Upper lobe of right lung (tissue), 1 donor: ENCODE results near the gene MACO1. TPM values are rescaled to one million over a fixed set of nuclear protein-coding genes. Genes with fewer than 3 reads are reported as not detected.
A peak's percentile ranks its signal among the peaks of the same experiment; 100 is the strongest.

Experiments
- ATAC-seq: fragments of 200-7000 bp; cut with Tn5 transposase; one replicate; pipeline ENCODE4 v1.9.1; 2020; ENCODE audit warnings: mild to moderate bottlenecking, moderate library complexity
- DNase-seq: peaks from one replicate; pipeline ENCODE4 v3.0.0-alpha.2; 2020
- H3K27ac ChIP-seq: fragments of 200-600 bp; one replicate; pipeline ENCODE4 v1.8.0; 2022
- H3K27me3 ChIP-seq: fragments of 200-600 bp; one replicate; pipeline ENCODE4 v1.8.0; 2022; ENCODE audit warnings: mild to moderate bottlenecking
- H3K36me3 ChIP-seq: fragments of 200-600 bp; one replicate; pipeline ENCODE4 v1.8.0; 2022
- H3K4me1 ChIP-seq: fragments of 200-600 bp; one replicate; pipeline ENCODE4 v1.8.0; 2022
- H3K4me3 ChIP-seq: fragments of 200-600 bp; one replicate; pipeline ENCODE4 v1.8.0; 2022; ENCODE audit warnings: mild to moderate bottlenecking
- H3K9me3 ChIP-seq: fragments of 200-600 bp; one replicate; pipeline ENCODE4 v1.8.0; 2022
- intact Hi-C: fragments of 100-400 bp; cut with DNase I; formaldehyde crosslinking; loops from one replicate; pipeline ENCODE4 v1.11.0; 2022
- total RNA-seq: library from RNA; stranded (reverse); fragmentation: NEBNext Ultra II Directional; extraction: Animal tissue kit (Norgen Biotek cat#: 25700); gene quantifications from one replicate; pipeline ENCODE4 v1.2.1, GENCODE V29; 2021
- TF ChIP-seq, protein P1 (sequence below): fragments of 200-600 bp; IDR thresholded peaks from one replicate; pipeline ENCODE4 v1.8.0; 2022; ENCODE audit warnings: antibody characterized with exemption
- donor health status: DM: no; HTN: yes; CAD: no; lungs with severe emphysema.

The MACO1 gene
- total RNA-seq, 1 donor from 2014 or later, result 20.2 TPM

DNA sequence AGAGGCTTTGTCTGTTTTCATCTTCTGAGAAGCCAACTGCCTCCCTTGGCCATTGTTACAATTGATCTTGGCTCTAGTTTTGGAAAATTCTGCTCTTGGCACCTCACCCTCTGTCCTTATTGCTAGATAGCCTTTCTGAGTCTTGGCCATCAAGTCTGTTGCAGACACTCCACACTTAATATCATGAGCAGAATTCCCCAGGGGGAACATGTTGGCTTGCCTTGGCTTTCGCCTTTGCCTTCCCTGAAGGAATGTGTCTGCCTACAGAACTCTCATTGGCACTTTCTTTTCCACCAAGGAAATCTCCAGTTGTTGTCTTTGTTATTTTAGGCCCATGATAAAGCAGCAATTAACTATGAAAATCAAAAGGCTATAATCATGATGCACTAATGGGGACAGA, 70.0 kb downstream of the MACO1 start:
- no peak for DNase-seq

DNA sequence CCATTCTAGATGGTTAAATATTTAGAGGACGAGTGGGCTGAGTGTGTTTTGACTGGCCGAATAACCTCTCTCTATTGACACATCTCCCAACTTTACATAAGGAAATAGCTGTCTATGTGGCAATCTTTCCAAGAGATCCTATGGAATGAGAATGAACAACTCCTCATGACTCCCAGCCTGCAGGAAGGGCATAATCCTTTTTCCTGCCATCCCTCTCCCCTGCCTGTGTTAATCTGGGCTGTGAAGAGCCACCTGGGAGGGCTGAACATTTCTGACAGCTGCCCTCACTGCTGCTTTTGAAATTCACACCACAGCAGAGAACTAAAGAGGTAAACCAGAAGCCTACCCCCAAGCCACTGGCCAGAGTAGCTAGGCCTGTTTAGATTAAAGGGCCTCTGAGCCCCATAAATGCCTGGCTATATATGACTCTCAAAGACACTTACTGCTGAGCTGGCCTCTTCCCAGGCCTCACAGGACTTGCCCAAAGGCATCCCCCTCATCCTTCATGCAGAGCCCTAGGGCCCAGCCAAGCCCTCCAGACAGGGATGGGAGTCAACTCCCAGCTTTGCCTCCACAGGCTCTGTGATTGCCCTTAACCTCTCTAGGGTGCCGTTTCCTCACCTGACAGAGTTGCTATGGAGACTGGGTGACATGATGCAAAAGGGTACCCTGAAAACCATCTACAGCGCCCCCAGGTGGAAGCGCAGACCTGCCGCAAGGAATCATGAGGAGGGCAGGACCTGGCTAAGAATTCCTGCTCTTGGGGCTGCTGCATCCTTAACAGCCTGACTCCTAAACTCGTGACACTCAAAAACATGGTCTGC, 70.8 kb downstream of the MACO1 start:
- intact Hi-C loops, result no loop called here
- Histone ChIP-seq H3K9me3 (no peaks in the 10 kb centered on the region), H3K4me1 (peaks cover 17% of the 10 kb centered on the region), H3K27me3 (no peaks in the 10 kb centered on the region), H3K27ac (no peak overlapping the region), H3K4me3 (no peak overlapping the region), H3K36me3 (peaks cover 27% of the 10 kb centered on the region)
- TF ChIP-seq, protein P1, sequence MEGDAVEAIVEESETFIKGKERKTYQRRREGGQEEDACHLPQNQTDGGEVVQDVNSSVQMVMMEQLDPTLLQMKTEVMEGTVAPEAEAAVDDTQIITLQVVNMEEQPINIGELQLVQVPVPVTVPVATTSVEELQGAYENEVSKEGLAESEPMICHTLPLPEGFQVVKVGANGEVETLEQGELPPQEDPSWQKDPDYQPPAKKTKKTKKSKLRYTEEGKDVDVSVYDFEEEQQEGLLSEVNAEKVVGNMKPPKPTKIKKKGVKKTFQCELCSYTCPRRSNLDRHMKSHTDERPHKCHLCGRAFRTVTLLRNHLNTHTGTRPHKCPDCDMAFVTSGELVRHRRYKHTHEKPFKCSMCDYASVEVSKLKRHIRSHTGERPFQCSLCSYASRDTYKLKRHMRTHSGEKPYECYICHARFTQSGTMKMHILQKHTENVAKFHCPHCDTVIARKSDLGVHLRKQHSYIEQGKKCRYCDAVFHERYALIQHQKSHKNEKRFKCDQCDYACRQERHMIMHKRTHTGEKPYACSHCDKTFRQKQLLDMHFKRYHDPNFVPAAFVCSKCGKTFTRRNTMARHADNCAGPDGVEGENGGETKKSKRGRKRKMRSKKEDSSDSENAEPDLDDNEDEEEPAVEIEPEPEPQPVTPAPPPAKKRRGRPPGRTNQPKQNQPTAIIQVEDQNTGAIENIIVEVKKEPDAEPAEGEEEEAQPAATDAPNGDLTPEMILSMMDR, result peak; percentile 17
- ATAC-seq (no peak), DNase-seq (no peak)

More for the DNA sequence above, 70.0 kb downstream of the MACO1 start:
- Histone ChIP-seq H3K4me1 (peaks cover 15% of the 10 kb centered on the region), H3K27me3 (no peaks in the 10 kb centered on the region), H3K27ac (no peak overlapping the region), H3K9me3 (no peaks in the 10 kb centered on the region), H3K36me3 (peaks cover 33% of the 10 kb centered on the region), H3K4me3 (no peak overlapping the region)
- ATAC-seq, result no peak
- TF ChIP-seq, protein P1, result no peak
- intact Hi-C loops, result no loop called here

DNA sequence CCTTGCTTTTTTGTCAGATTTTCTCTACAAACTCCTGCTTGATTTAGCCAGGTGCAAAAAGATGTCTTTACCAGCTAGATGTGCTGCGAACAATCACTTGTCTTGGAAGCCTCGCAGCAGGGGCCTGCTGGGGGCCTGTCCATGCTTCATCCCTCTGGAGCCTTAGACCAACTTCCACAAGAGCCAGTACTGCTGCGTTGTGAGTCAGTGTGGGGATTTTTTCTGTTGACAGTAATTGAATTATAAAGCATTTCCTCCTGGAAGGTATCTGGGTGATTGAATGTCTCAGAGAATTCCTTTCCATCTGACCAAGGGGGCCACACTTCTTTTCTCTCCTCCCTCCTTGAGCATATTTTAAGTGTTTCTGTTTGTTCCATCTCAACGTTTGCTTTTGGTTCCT, 72.3 kb downstream of the MACO1 start:
- ATAC-seq (no peak), DNase-seq (no peak)
- intact Hi-C loops, result no loop called here
- Histone ChIP-seq H3K4me1 (peaks cover 17% of the 10 kb centered on the region), H3K27ac (no peak overlapping the region), H3K36me3 (peaks cover 13% of the 10 kb centered on the region), H3K27me3 (no peaks in the 10 kb centered on the region), H3K4me3 (no peak overlapping the region), H3K9me3 (no peaks in the 10 kb centered on the region)
- TF ChIP-seq, protein P1, result no peak

DNA sequence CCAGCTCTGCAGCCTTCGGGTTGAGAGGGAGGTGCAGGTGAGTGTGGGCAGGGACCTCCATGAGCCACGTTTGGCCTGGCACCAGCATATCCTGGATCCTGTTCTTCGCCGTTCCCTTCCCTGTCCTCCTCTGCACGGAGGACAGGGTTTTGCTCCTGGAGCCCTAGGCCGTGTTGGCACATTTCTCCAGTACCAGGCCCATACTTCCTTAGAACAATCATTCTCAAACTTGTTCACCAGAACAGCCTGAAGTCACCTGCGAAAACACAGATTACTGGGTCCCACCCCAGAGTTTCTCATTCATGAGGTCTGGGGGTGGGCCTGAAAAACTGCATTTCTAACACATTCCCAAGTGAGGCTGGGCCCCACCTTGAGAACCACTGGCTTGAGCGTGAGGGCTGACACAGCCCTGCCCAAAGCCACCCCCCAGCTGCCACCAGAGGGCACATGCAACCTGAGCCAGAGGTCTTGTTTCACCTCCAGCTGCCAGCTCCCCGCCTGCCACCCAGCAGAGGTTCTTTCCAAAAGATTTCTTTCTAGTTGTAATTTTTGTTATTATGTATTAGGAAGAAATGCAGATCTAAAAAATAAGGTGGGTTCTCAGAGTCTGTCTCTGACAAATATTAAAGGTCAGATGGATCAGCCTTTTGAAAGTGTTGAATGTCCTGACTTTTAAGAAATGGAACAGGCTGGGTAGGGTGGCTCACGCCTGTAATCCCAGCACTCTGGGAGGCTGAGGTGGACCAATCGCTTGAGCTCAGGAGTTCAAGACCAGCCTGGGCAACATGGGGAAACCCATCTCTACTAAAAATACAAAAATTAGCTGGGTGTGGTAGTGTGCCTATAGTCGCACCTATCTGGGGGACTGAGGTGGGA, 73.1 kb downstream of the MACO1 start:
- peak; percentile 91 for ATAC-seq
- TF ChIP-seq, protein P1, result peak; percentile 56
- peaks cover 4% of the 10 kb centered on the region for H3K36me3 ChIP-seq
- no peak overlapping the region for H3K27ac ChIP-seq
- peak; percentile 86 for DNase-seq
- intact Hi-C loops, result no loop called here
- H3K4me1 ChIP-seq, result peaks cover 17% of the 10 kb centered on the region
- H3K9me3 ChIP-seq, result no peaks in the 10 kb centered on the region
- no peak overlapping the region for H3K4me3 ChIP-seq
- no peaks in the 10 kb centered on the region for H3K27me3 ChIP-seq

DNA sequence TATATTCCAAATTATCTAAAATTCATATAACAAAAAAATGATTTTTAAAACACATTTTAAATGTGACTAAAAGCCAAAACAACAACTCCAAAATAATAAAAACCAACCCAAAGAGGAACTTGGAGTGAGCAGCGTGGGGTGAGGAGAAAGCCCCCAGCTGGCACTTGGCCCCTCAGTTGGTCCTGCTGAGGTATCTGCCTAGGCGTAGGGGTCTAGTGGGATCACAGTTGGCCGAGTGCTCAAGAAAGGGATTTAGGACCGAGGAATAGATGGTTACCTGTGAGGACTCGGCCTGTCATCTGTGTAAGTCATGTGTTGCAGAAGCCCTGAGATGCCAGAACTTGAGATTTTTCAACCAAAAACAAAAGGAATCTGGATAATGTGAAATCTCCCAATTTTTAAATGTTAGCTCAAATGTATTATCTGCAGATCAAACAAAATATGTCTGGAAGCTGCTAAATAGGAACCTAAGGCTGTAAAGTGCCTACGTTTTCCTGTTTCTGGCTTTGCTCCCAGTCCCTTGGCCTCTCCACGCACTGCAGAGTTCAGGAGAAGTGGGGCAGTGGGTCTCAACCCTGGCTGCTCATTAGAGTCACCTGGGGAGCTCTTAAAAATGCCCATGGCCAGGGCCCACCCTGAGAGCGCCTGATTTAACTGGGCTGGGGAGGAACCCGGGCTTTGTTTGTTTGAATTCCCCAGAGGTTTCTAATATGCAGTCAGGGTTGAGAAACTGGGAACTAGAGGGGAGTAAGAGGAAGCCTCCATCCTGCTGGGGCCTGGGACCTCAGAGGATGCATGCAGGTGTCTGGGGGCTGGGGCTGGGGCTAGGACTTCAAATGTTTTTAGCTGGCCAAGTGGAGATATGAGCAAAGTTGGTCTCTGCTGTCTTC, 74.3 kb downstream of the MACO1 start:
- ATAC-seq (peak; percentile 29), DNase-seq (no peak)
- peaks cover 17% of the 10 kb centered on the region for H3K4me1 ChIP-seq
- intact Hi-C loops, result no loop called here
- TF ChIP-seq, protein P1, result no peak
- H3K4me3 ChIP-seq, result no peak overlapping the region
- H3K27ac ChIP-seq, result no peak overlapping the region
- no peaks in the 10 kb centered on the region for H3K36me3 ChIP-seq
- no peaks in the 10 kb centered on the region for H3K9me3 ChIP-seq
- H3K27me3 ChIP-seq, result no peaks in the 10 kb centered on the region
